Hippocampal formation (tissue), 2 donors: Measurements from ENCODE around the gene KLHL17.
A peak's percentile ranks its signal among the peaks of the same experiment; 100 is the strongest.
"Not testable (repeated sequence)": the region's sequence is repeated elsewhere in the genome, so short reads cannot be mapped to it uniquely, and the experiment has no call there.

Experiments
- DNase-seq, 2 donors: peaks; one replicate each; lab custom pipeline; 2025; lab: John Stamatoyannopoulos, UW

KLHL17 gene

GRCh38 chr1:936348-937264 lies 23.8 kb upstream of the KLHL17 start:
- DNase-seq, result no peak

GRCh38 chr1:937521-937920 lies 22.9 kb upstream of the KLHL17 start:
- DNase-seq, result no peak

DNA sequence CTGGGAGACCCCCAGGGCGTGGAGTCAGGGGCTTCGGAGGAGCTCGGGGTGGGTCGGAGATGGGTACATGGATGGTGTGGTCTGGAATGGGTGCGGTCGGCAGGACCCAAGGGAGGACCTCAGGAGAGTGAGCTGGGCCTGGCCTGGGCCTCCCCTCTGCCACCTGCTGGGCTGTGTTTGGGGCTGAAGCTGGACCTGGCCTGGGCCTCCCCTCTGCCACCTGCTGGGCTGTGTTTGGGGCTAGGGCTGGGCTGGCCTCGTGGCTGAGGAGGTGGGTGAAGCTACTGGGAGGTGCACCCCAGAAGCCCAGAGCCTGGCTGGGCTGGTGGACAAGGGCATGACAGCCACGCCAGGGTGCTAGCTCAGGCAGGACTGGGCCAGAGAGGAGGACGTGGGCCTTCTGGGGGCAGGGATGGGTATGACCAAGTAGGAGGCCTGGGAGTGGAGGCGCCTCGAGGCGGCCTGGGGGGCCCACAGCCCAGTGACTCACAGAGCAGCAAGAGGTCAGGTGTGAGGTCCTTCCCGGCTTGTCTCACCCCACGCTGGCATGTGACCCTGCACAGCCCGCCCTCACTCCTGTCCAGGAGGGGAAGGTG lies 22.2 kb upstream of the KLHL17 start:
- DNase-seq, result no peak

GRCh38 chr1:938711-939489 lies 21.5 kb upstream of the KLHL17 start:
- no peak for DNase-seq

GRCh38 chr1:939511-940106 lies 20.8 kb upstream of the KLHL17 start:
- DNase-seq, result no peak

DNA sequence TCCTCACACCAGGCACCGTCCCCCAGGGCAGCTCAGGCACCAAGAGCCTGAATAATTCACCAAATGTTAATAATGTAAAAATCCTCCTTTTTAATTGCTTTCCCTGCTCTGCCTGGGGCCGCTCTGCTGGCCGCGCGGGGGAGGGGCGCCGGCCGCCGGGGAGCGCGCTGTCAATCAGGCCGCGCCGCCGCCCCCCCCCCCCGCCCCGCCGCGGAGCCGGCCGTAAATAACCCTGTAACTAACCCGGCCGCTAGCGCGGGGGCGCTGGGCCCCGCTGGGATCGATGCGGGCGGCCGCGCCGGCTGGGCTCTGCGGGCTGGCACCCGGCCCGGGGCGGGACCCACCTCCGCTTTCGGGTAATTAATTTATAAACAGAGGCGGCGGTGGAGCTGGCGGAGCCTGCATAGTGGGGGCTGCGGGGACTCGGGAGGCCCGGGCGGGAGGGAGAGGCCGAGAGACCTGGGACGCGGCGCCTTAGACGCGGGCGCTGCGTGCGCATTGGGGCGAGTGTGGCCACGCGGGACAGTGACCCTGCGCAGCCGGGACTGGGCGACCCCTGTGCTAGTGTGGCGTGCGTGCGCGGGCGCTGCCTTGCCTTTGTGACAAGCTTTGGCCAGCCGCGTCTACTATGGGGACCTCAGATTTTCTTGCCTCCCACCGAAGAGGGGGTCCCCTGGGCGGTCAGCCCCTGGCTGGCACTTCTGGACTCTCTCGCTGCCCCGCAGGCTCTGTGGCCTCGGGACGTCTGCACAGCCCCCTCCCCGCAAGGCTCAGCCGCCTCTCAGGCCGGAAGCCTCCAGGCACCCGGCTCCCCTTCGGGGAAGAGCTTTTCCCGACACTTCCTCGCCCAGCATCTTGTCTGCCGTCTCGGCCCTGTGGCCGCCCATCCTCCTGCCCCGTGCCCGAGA lies 20.0 kb upstream of the KLHL17 start:
- peak; percentile 15 to 33 for DNase-seq

DNA sequence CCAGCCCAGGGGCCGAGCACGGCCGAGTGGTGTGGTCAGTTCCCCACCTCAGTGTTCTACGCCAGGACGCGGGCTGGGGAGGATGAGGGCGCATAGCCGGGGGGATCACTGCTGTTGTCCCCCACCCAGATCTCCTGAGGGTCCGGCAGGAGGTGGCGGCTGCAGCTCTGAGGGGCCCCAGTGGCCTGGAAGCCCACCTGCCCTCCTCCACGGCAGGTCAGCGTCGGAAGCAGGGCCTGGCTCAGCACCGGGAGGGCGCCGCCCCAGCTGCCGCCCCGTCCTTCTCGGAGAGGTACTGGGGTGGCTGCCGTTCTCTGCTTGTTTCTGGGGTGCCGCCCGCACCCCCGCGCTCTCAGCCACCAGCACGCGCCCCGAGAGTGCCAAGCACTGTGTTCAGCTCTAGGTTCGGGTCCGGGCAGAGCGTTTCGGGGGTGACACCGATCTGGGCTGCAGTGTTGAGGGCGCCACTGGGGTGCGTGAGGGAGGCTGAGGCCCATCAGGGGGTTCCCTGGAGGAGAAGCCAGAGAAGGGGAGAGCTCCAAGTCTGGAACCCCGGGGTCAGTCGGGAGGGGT lies 19.3 kb upstream of the KLHL17 start:
- no peak for DNase-seq

GRCh38 chr1:941588-942383 lies 18.6 kb upstream of the KLHL17 start:
- no peak for DNase-seq

- no peak for DNase-seq
These were observed 18.0 kb upstream of the KLHL17 start for GRCh38 chr1:942411-942821.

DNA sequence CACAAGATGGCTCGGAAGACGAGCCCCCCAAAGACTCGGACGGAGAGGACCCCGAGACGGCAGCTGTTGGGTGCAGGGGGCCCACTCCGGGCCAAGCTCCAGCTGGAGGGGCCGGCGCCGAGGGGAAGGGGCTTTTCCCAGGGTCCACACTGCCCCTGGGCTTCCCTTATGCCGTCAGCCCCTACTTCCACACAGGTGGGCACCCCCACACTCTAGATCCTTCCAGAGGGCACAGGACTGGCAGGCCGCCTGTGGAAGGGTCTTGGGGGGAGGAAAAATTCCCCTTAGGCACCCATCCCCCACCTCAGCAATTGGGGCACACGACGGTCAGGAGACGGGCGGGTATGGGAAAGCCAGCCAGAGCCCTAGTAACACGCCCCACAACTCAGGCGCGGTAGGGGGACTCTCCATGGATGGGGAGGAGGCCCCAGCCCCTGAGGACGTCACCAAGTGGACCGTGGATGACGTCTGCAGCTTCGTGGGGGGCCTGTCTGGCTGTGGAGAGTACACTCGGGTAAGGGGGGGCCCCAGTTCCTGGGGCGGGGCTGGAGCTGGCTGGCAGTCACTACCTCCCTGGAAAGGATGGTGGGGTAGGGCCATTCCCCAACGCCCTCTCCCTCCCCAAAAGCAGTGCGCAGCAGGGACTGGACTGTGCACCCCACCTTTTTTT lies 17.4 kb upstream of the KLHL17 start:
- DNase-seq, result no peak

- DNase-seq, result no peak
These were observed 16.6 kb upstream of the KLHL17 start for GRCh38 chr1:943545-944340.

- DNase-seq, result no peak
These were observed 15.8 kb upstream of the KLHL17 start for GRCh38 chr1:944341-945325.

- DNase-seq, result no peak
These were observed 14.5 kb upstream of the KLHL17 start for GRCh38 chr1:945688-946556.

- not testable (repeated sequence) for DNase-seq
These were observed 13.6 kb upstream of the KLHL17 start for GRCh38 chr1:946811-947210.

GRCh38 chr1:947958-948357 lies 12.4 kb upstream of the KLHL17 start:
- no peak for DNase-seq

DNA sequence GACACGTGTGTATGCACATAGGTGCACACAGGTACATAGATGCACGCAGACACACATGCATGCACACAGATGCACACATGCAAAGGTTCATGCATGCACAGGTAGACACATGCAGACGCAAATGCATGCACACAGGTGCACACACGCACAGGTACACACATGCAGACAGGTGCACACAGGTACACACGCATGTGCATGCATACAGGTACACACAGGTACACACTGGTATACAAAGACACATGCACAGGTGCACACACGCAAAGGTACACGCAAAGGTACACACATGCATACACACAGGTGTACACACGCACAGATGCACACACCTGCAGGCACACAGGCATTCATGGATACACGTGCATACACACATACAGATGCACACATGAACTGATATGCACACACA lies 10.1 kb upstream of the KLHL17 start:
- DNase-seq, result no peak
